MM.1S (cell line): ENCODE data around the gene BTRC.
A peak's percentile ranks its signal among the peaks of the same experiment; 100 is the strongest.

ENCODE experiments used
- DNase-seq: peaks from one replicate; pipeline ENCODE4 v3.0.0-alpha.2; 2015
- H2AFZ ChIP-seq: fragments of 300-600 bp; sonication (generic); 2 replicates; pipeline ENCODE4 v1.6.0; 2016; ENCODE audit warnings: antibody characterized with exemption, low read length
- H3F3A ChIP-seq: fragments of 300-600 bp; sonication (generic); 2 replicates; pipeline ENCODE4 v1.6.1; 2016; ENCODE audit warnings: mild to moderate bottlenecking, antibody characterized with exemption, low read length, moderate library complexity, mixed read lengths; ENCODE audit not compliant: insufficient read depth
- H3K27ac ChIP-seq: fragments of 300-600 bp; sonication (generic); 2 replicates; pipeline ENCODE4 v1.5.1; 2016; ENCODE audit warnings: mild to moderate bottlenecking, low read length
- H3K27me3 ChIP-seq: fragments of 300-600 bp; sonication (generic); replicated peaks from 2 replicates; pipeline ENCODE4 v1.6.0; 2016; ENCODE audit warnings: low read length; ENCODE audit not compliant: insufficient read depth
- H3K36me3 ChIP-seq: fragments of 300-600 bp; sonication (generic); replicated peaks from 2 replicates; pipeline ENCODE4 v1.6.1; 2016; ENCODE audit warnings: mild to moderate bottlenecking, low read length, mixed read lengths; ENCODE audit not compliant: insufficient read depth
- H3K4me1 ChIP-seq: fragments of 300-600 bp; sonication (generic); 2 replicates; pipeline ENCODE4 v1.6.1; 2016; ENCODE audit warnings: low read length, mixed read lengths
- H3K4me2 ChIP-seq: fragments of 300-600 bp; sonication (generic); 2 replicates; pipeline ENCODE4 v1.6.0; 2016; ENCODE audit warnings: low read depth, low read length
- H3K4me3 ChIP-seq: fragments of 300-600 bp; sonication (generic); 2 replicates; pipeline ENCODE4 v1.5.1; 2016; ENCODE audit warnings: low read length, mixed read lengths
- H3K79me2 ChIP-seq: fragments of 300-600 bp; sonication (generic); 2 replicates; pipeline ENCODE4 v1.6.1; 2016; ENCODE audit warnings: mixed run types, low read length, mixed read lengths
- H3K9ac ChIP-seq: fragments of 300-600 bp; sonication (generic); 2 replicates; pipeline ENCODE4 v1.6.1; 2016; ENCODE audit warnings: low read length, mixed read lengths
- H3K9me2 ChIP-seq: fragments of 300-600 bp; sonication (generic); replicated peaks from 2 replicates; pipeline ENCODE4 v1.6.1; 2016; ENCODE audit warnings: mild to moderate bottlenecking, low read length, mixed read lengths; ENCODE audit not compliant: insufficient read depth
- H3K9me3 ChIP-seq: fragments of 300-600 bp; sonication (generic); replicated peaks from 2 replicates; pipeline ENCODE4 v1.6.1; 2016; ENCODE audit warnings: mild to moderate bottlenecking, low read length, mixed read lengths; ENCODE audit not compliant: insufficient read depth
- H4K20me1 ChIP-seq: fragments of 300-600 bp; sonication (generic); 2 replicates; pipeline ENCODE4 v1.6.1; 2016; ENCODE audit warnings: mild to moderate bottlenecking, low read length, moderate library complexity, mixed read lengths; ENCODE audit not compliant: insufficient read depth
- CTCF ChIP-seq: fragments of 300-600 bp; sonication (generic); IDR thresholded peaks from 2 replicates; pipeline ENCODE4 v1.5.1; 2016; ENCODE audit warnings: antibody characterized with exemption, low read length, mixed read lengths
- EZH2 ChIP-seq: fragments of 300-600 bp; sonication (generic); optimal IDR thresholded peaks from 2 replicates; pipeline ENCODE3; 2017; ENCODE audit warnings: low read depth, mild to moderate bottlenecking, antibody characterized with exemption, low read length, mixed read lengths
- EZH2phosphoT487 ChIP-seq: fragments of 300-600 bp; sonication (generic); IDR thresholded peaks from 2 replicates; pipeline ENCODE4 v1.6.1; 2018; ENCODE audit warnings: antibody characterized with exemption, low read length

The BTRC gene

DNA sequence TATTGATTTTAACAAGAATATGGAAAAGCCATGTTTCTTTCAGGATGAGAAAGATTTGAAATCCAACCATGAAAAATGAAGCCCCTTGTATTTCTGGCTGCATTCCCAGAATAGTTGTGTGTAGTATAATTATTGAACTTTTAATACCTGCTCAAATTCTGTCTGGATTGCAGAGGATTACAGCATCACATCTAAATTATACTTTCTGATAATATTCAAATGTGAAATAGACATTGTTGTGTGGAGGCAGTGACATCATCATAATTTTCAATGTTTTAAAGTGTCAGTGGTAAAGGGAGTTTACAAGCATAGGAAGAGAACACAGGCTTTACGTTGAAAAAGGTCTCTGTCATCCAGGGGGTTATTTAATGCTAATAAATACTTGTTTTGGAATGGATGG is 140.7 kb downstream of the BTRC start:
- TF ChIP-seq CTCF (no peak), EZH2 (no peak), EZH2phosphoT487 (no peak)
- Histone ChIP-seq H3K4me2 (no peak overlapping the region), H4K20me1 (no peaks in the 10 kb centered on the region), H3K9me3 (no peaks in the 10 kb centered on the region), H3K4me1 (peaks cover 10% of the 10 kb centered on the region), H3K9me2 (no peaks in the 10 kb centered on the region), H3K4me3 (no peak overlapping the region), H3K36me3 (no peaks in the 10 kb centered on the region), H3K9ac (no peak overlapping the region), H3F3A (peaks cover 2% of the 10 kb centered on the region; the same call in 1 of the 2 replicates), H2AFZ (no peak overlapping the region), H3K27ac (no peak overlapping the region), H3K27me3 (no peaks in the 10 kb centered on the region), H3K79me2 (no peaks in the 10 kb centered on the region)
- DNase-seq = no peak

DNA sequence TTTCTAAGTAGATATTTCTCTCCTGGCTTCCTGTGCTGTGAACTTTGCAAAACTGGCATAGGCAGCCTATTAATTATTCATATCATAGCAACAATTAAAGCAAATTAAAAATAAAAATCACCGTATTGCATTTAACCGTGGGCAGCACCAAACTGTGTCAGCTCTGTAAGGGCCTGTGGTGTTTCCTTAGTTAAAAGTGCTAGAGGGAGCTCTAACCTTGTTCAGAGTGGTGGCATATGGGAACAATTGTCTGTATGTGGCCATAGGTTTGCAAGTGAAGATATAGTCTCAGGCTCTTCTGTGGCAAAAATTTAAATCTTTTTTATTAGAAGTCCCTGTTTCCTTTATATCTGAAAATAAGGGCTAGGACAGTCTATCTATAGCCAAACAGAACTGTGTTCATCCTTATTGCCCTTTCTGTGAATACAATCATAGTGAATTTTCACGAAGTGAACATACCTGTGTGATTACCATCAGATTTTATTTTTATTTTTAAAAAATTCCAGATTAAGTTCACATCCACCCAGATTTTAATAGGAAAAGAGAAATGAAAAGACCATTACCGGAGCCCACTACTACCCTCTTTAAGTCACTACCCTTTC is 141.5 kb downstream of the BTRC start:
- Histone ChIP-seq H3K4me1 (0 out of 2 replicates have a peak, but pooled peaks cover 3% of the 10 kb centered on the region), H3K4me3 (no peak overlapping the region), H3K9ac (no peak overlapping the region), H3K36me3 (no peaks in the 10 kb centered on the region), H3K4me2 (no peak overlapping the region), H3K79me2 (no peaks in the 10 kb centered on the region), H3F3A (no peaks in the 10 kb centered on the region), H3K27ac (no peak overlapping the region), H3K9me3 (no peaks in the 10 kb centered on the region), H2AFZ (no peak overlapping the region), H4K20me1 (no peaks in the 10 kb centered on the region), H3K27me3 (no peaks in the 10 kb centered on the region), H3K9me2 (no peaks in the 10 kb centered on the region)
- peak; percentile 63 for DNase-seq
- TF ChIP-seq CTCF = peak; percentile 64
- no peak for TF ChIP-seq EZH2

DNA sequence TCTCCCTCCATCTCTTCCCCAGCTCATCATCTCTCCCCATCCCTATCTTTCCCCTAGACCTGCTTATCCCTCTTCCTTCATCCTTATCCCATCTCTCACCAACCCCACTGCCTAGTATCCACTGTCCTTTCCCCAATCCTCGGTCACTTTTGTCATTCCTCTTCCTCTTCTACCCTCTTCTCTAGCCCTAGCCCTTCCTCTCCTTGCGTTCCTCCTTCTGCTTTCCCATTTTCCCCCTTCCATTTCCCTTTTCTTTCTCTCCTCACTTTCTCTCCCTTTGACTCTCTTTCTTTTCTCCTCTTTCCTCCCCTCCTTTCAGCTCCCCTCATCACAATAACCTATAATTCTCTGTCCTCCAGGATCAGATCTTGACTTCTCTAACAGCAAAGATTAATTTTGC is 150.5 kb downstream of the BTRC start:
- H2AFZ ChIP-seq = no peak overlapping the region
- H3K4me1 ChIP-seq = peaks cover 16% of the 10 kb centered on the region; the same call in 1 of the 2 replicates
- no peak overlapping the region for H3K4me2 ChIP-seq
- H3K9me3 ChIP-seq = no peaks in the 10 kb centered on the region
- H3K27me3 ChIP-seq = no peaks in the 10 kb centered on the region
- no peak overlapping the region for H3K27ac ChIP-seq
- no peak overlapping the region for H3K9ac ChIP-seq
- TF ChIP-seq CTCF (no peak), EZH2 (no peak), EZH2phosphoT487 (no peak)
- DNase-seq = no peak
- H4K20me1 ChIP-seq = no peaks in the 10 kb centered on the region
- no peak overlapping the region for H3K4me3 ChIP-seq
- H3F3A ChIP-seq = 0 out of 2 replicates have a peak, but pooled peaks cover 4% of the 10 kb centered on the region
- no peaks in the 10 kb centered on the region for H3K79me2 ChIP-seq
- H3K36me3 ChIP-seq = no peaks in the 10 kb centered on the region
- H3K9me2 ChIP-seq = no peaks in the 10 kb centered on the region
